ENCODE measurements around the gene MAML2. TPM values are rescaled to one million over a fixed set of nuclear protein-coding genes. Genes with fewer than 3 reads are reported as not detected.

Gene MAML2
- total RNA-seq, 6 experiments from 2014 or later, result 24.9 to 30.8 (median 28.3) TPM

- H3K9me3 Mint-ChIP-seq, result no peaks in the 10 kb centered on the region
- no peaks in the 10 kb centered on the region; the same call in 1 of the 2 replicates for H3K27me3 Mint-ChIP-seq (ENCODE audit: insufficient read depth)
- DNase-seq, result no peak
- no peak overlapping the region for H3K4me3 Mint-ChIP-seq
- H3K27ac Mint-ChIP-seq, result no peak overlapping the region
- H3K36me3 Mint-ChIP-seq (ENCODE audit: low read depth), result peaks cover 19% of the 10 kb centered on the region
- H3K4me1 Mint-ChIP-seq (ENCODE audit: low read depth), result peaks cover 51% of the 10 kb centered on the region
- no peak for TF ChIP-seq CTCF (IDR thresholded peaks at IDR 0.05)
These were observed 275.8 kb downstream of the MAML2 start for GRCh38 chr11:96067160-96067559.

- DNase-seq, result peak; percentile 27
- Mint-ChIP-seq H3K27ac (peak overlapping the region; percentile 33; the same call in 1 of the 2 replicates), H3K27me3 (ENCODE audit: insufficient read depth) (no peaks in the 10 kb centered on the region; the same call in 1 of the 2 replicates), H3K4me3 (no peak overlapping the region), H3K9me3 (no peaks in the 10 kb centered on the region), H3K4me1 (ENCODE audit: low read depth) (peaks cover 69% of the 10 kb centered on the region), H3K36me3 (ENCODE audit: low read depth) (peaks cover 22% of the 10 kb centered on the region)
- TF ChIP-seq CTCF (IDR thresholded peaks at IDR 0.05), result no peak
These were observed 277.6 kb downstream of the MAML2 start for GRCh38 chr11:96065379-96065778.

GRCh38 chr11:96063886-96064285, 279.1 kb downstream of the MAML2 start:
- Mint-ChIP-seq H3K36me3 (ENCODE audit: low read depth) (peaks cover 35% of the 10 kb centered on the region), H3K27me3 (ENCODE audit: insufficient read depth) (no peaks in the 10 kb centered on the region; the same call in 1 of the 2 replicates), H3K9me3 (no peaks in the 10 kb centered on the region), H3K27ac (no peak overlapping the region), H3K4me3 (no peak overlapping the region), H3K4me1 (ENCODE audit: low read depth) (peaks cover 81% of the 10 kb centered on the region)
- no peak for TF ChIP-seq CTCF (IDR thresholded peaks at IDR 0.05)
- no peak for DNase-seq

GRCh38 chr11:96063053-96063452, 279.9 kb downstream of the MAML2 start:
- H3K36me3 Mint-ChIP-seq (ENCODE audit: low read depth), result peaks cover 35% of the 10 kb centered on the region
- H3K4me1 Mint-ChIP-seq (ENCODE audit: low read depth), result peaks cover 84% of the 10 kb centered on the region
- 0 out of 2 replicates have a peak overlapping the region, but pooled peaks have one; percentile 19 for H3K4me3 Mint-ChIP-seq
- no peaks in the 10 kb centered on the region for H3K9me3 Mint-ChIP-seq
- TF ChIP-seq CTCF (IDR thresholded peaks at IDR 0.05), result no peak
- H3K27ac Mint-ChIP-seq, result peak overlapping the region; percentile 74
- no peaks in the 10 kb centered on the region for H3K27me3 Mint-ChIP-seq (ENCODE audit: insufficient read depth)
- no peak for DNase-seq

GRCh38 chr11:96062134-96062533, 280.9 kb downstream of the MAML2 start:
- Mint-ChIP-seq H3K27me3 (ENCODE audit: insufficient read depth) (no peaks in the 10 kb centered on the region), H3K4me1 (ENCODE audit: low read depth) (peaks cover 86% of the 10 kb centered on the region), H3K9me3 (no peaks in the 10 kb centered on the region), H3K36me3 (ENCODE audit: low read depth) (peaks cover 38% of the 10 kb centered on the region), H3K4me3 (peak overlapping the region; percentile 38), H3K27ac (peak overlapping the region; percentile 74)
- no peak for TF ChIP-seq CTCF (IDR thresholded peaks at IDR 0.05)
- DNase-seq, result peak; percentile 41

GRCh38 chr11:96061730-96062129, 281.3 kb downstream of the MAML2 start:
- H3K4me1 Mint-ChIP-seq (ENCODE audit: low read depth), result peaks cover 88% of the 10 kb centered on the region

More at GRCh38 chr11:96061730-96062129, 281.3 kb downstream of the MAML2 start:
- Mint-ChIP-seq H3K9me3 (no peaks in the 10 kb centered on the region), H3K4me3 (no peak overlapping the region; the same call in 1 of the 2 replicates), H3K27me3 (ENCODE audit: insufficient read depth) (no peaks in the 10 kb centered on the region), H3K36me3 (ENCODE audit: low read depth) (peaks cover 37% of the 10 kb centered on the region), H3K27ac (peak overlapping the region; percentile 74)
- no peak for DNase-seq
- TF ChIP-seq CTCF (IDR thresholded peaks at IDR 0.05), result no peak
